Colonic mucosa (tissue), 4 donors: ENCODE data around the gene NOC3L. TPM values are rescaled to one million over a fixed set of nuclear protein-coding genes. Genes with fewer than 3 reads are reported as not detected.
A peak's percentile ranks its signal among the peaks of the same experiment; 100 is the strongest.

Experiments used
- DNase-seq: peaks from one replicate; pipeline ENCODE4 v3.0.0-alpha.2; 2020
- H3K27ac ChIP-seq: fragments of 200-600 bp; one replicate; pipeline ENCODE4 v1.8.0; 2021
- H3K27me3 ChIP-seq: fragments of 200-600 bp; one replicate; pipeline ENCODE4 v1.8.0; 2021
- H3K36me3 ChIP-seq: fragments of 200-600 bp; one replicate; pipeline ENCODE4 v1.8.0; 2021
- H3K4me1 ChIP-seq: fragments of 200-600 bp; one replicate; pipeline ENCODE4 v1.8.0; 2021; ENCODE audit warnings: mild to moderate bottlenecking
- H3K4me3 ChIP-seq: fragments of 200-600 bp; one replicate; pipeline ENCODE4 v1.8.0; 2021
- H3K9ac ChIP-seq, 2 donors: one replicate each; pipeline ENCODE4 v1.7.0; 2013; ENCODE audit warnings: control low read depth in 2 of 2, low read depth in 2 of 2, low read length in 2 of 2
- H3K9me3 ChIP-seq: fragments of 200-600 bp; one replicate; pipeline ENCODE4 v1.8.0; 2021
- intact Hi-C: fragments of 100-400 bp; cut with DNase I; formaldehyde crosslinking; loops from one replicate; pipeline ENCODE4 v1.14.1; 2022
- total RNA-seq, 2 donors: library from RNA; stranded (reverse); fragmentation: NEBNext Ultra II Directional in 1 of 2; extraction: Animal tissue kit (Norgen Biotek cat#: 25700) in 1 of 2; gene quantifications; one replicate each; pipeline ENCODE4 v1.2.1, GENCODE V29; 2021
- TF ChIP-seq, protein P1 (sequence below): fragments of 200-600 bp; IDR thresholded peaks from one replicate; pipeline ENCODE4 v1.8.0; 2022; ENCODE audit warnings: antibody characterized with exemption, mild to moderate bottlenecking
- donor health status: healthy.
- donor health status: DM: no; HTN: no; CAD: no.
- donor health status: DM: no; HTN: no; CAD: no.

Gene NOC3L
- total RNA-seq, 2 donors from 2014 or later = 7.9 to 10.3 TPM

DNA sequence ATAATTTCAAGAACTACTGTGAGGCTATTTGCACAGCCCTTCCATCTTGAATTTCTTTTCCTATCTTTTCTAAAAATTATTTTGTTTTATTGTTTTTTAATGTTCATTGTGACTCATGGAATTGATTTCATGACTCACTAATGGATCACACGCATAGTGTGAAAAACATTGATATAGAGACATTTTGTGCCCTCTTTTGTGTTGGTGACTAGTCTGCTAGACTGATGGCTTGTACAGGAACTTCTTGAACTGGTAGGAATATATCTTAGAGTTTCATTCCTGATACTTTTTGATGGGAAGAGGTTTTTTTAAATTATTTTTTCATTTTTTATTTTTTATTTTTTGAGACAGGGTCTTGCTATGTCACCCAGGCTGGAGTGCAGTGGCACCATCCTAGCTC lies 12.6 kb upstream of the NOC3L start:
- TF ChIP-seq, protein P1, sequence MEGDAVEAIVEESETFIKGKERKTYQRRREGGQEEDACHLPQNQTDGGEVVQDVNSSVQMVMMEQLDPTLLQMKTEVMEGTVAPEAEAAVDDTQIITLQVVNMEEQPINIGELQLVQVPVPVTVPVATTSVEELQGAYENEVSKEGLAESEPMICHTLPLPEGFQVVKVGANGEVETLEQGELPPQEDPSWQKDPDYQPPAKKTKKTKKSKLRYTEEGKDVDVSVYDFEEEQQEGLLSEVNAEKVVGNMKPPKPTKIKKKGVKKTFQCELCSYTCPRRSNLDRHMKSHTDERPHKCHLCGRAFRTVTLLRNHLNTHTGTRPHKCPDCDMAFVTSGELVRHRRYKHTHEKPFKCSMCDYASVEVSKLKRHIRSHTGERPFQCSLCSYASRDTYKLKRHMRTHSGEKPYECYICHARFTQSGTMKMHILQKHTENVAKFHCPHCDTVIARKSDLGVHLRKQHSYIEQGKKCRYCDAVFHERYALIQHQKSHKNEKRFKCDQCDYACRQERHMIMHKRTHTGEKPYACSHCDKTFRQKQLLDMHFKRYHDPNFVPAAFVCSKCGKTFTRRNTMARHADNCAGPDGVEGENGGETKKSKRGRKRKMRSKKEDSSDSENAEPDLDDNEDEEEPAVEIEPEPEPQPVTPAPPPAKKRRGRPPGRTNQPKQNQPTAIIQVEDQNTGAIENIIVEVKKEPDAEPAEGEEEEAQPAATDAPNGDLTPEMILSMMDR = no peak
- Histone ChIP-seq H3K4me1 (no peaks in the 10 kb centered on the region), H3K9ac (no peak overlapping the region), H3K27me3 (no peaks in the 10 kb centered on the region), H3K27ac (no peak overlapping the region), H3K4me3 (no peak overlapping the region), H3K9me3 (no peaks in the 10 kb centered on the region), H3K36me3 (no peaks in the 10 kb centered on the region)
- intact Hi-C loops = no loop called here
- DNase-seq = no peak

DNA sequence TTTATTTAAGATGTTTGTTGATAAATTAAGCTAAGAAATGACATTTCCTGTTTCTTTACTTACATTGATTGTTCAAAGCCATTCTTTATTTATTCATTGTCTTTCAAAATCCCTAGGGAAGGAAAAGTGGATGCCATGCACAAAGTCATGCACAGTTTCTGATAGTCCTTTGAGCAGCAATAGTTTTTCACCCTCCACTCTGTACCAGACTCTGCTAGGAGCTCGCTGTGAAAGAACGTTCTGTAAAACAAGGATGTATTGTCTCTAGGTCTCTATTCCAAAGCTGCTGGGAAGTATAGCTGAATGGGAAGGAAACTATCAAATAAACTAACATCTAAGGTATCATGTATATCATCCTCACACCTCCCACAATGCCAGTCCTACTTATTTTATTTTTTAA lies 7.8 kb upstream of the NOC3L start:
- no peak for DNase-seq
- Histone ChIP-seq H3K27ac (no peak overlapping the region), H3K4me3 (no peak overlapping the region), H3K27me3 (no peaks in the 10 kb centered on the region), H3K9me3 (no peaks in the 10 kb centered on the region), H3K36me3 (no peaks in the 10 kb centered on the region), H3K4me1 (no peaks in the 10 kb centered on the region), H3K9ac (no peak overlapping the region)
- TF ChIP-seq, protein P1 = no peak
- intact Hi-C loops = no loop called here

DNA sequence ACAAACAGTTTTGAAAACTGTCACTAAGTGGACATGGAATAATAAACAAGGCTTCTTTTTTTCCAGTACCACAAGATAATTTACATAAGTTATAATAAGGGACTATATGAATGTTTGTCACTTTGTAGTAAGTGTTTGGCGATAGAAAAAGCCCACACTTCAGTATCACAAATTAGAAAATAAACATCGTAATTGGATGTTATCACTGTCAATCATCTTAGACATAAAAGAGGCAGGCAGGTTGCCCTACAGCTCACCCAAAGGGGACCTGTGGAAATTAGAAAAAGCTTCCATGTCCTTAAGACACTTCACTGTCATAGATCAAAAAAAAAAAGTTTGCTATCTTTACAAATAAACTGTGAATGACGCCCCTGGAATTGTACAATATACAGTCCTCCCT lies 3.6 kb upstream of the NOC3L start:
- H3K9ac ChIP-seq = no peak overlapping the region
- DNase-seq = no peak
- no peak overlapping the region for H3K27ac ChIP-seq
- no peaks in the 10 kb centered on the region for H3K36me3 ChIP-seq
- TF ChIP-seq, protein P1 = no peak
- no peaks in the 10 kb centered on the region for H3K4me1 ChIP-seq
- intact Hi-C loops = no loop called here
- no peaks in the 10 kb centered on the region for H3K27me3 ChIP-seq
- H3K9me3 ChIP-seq = no peaks in the 10 kb centered on the region
- H3K4me3 ChIP-seq = no peak overlapping the region

DNA sequence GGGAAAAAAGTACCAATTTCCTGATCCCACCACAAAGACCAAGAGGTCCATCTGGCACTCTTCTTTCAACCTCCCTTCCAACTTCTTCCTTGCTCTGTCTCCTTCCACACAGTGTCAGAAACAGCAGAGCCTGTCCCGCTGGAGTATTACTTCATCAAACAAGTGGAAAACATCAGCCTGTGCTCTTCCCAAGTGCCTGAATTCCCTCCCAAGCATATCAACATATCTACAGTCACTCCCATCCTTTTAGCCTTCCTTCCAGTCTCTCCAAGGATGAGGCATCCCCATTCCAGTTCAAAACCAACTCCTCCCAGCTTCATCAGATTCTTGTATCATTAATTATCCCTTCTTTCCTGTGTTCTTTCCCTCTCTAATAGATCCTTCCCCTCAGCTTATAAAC lies 1.7 kb upstream of the NOC3L start:
- no peaks in the 10 kb centered on the region for H3K27me3 ChIP-seq
- H3K9ac ChIP-seq = no peak overlapping the region
- DNase-seq = no peak
- H3K9me3 ChIP-seq = no peaks in the 10 kb centered on the region
- H3K36me3 ChIP-seq = no peaks in the 10 kb centered on the region
- peaks cover 3% of the 10 kb centered on the region for H3K4me1 ChIP-seq
- intact Hi-C loops = no loop called here
- H3K27ac ChIP-seq = no peak overlapping the region
- TF ChIP-seq, protein P1 = no peak
- no peak overlapping the region for H3K4me3 ChIP-seq

DNA sequence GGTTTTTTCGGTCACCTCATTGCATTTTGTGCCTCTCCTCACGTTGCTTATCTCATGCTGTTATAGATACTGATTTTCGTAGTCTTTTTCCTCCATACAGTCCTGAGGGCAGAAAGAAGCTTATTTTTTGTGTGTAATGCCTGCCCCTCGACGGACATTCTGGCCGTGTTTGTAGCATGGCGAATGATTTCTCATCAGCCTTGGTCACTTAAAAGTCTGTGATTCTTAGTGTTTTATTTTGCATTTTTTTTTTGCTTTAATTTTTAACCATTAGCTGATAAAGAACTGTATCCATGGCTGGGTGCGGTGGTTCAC lies 469 bp upstream of the NOC3L start:
- DNase-seq = no peak
- TF ChIP-seq, protein P1 = no peak
- peak overlapping the region; percentile 51 for H3K4me3 ChIP-seq
- intact Hi-C loops = loop anchor here (2.0 kb wide), 1 partner anchor 42 kb away; no protein-coding TSS in a partner anchor
- peak overlapping the region; percentile 26 for H3K27ac ChIP-seq
- no peaks in the 10 kb centered on the region for H3K9me3 ChIP-seq
- peaks cover 3% of the 10 kb centered on the region for H3K4me1 ChIP-seq
- H3K27me3 ChIP-seq = no peaks in the 10 kb centered on the region
- H3K36me3 ChIP-seq = no peaks in the 10 kb centered on the region
- peak overlapping the region in 1 of 2 donors; percentile 67 for H3K9ac ChIP-seq
